ENCODE results near the gene ATAD5.
"Not testable (repeated sequence)": the region's sequence is repeated elsewhere in the genome, so short reads cannot be mapped to it uniquely, and the experiment has no call there.

Gene ATAD5

DNA sequence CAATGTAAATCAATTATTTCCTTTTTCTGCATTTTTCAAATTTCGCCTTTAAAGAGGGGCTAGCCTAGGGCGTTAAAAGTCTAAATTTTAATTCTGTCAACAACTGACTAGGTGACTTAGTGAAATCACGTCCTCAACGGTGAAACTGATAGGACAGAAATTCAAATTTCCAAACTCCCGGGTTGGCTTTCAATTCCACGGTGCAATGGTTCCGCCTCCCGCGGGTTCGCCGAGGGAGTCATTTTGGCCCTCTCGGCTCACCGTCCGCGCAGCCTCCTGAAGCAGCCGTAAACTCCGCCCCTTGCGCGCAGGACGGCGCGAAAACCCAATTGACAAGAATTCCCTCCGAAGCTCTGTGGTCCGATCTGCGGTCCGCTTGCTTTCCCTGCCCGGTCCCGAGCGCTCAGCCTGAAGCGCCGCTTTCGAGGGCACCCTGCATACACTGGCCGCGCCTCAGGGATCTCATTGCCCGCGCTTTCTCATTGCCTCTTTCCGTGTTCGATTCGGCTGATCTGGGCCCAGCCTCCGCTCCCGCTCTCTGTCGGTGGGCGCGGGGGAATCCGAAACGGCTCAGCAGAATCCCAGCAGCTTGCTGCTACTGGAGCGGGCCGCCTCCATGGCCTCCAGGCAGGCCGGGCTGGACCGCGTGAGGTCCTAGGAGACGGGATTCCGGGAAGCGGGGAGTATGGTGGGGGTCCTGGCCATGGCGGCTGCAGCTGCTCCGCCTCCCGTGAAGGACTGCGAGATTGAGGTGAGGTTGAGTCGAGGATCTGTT, at the start of gene ATAD5:
Gene ATAD5, plus strand, starts transcription at position 304 of the 775 bp plus-strand sequence. Its CDS starts 382 bp downstream, at position 686.
- peak; percentile 85 for DNase-seq (ENCODE audit: low spot score)

DNA sequence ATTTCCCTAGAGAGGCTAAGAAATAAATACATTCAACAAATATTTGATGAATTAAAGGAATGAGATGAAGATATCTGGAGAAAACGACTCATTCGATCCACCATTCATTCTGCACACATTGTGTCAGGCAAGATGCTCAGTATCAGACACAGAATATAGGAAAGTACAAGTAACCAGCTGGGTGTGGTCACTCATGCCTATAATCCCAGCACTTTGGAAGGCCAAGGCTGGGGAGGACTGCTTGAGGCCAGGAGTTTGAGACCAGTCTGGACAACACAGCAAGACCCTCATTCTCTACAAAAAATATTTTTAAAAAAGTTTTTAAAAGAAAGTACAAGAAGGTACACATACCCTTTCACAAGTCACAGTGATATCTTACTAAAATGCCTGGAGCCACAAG, 49.6 kb upstream of the ATAD5 start:
- DNase-seq (ENCODE audit: low spot score) = no peak

DNA sequence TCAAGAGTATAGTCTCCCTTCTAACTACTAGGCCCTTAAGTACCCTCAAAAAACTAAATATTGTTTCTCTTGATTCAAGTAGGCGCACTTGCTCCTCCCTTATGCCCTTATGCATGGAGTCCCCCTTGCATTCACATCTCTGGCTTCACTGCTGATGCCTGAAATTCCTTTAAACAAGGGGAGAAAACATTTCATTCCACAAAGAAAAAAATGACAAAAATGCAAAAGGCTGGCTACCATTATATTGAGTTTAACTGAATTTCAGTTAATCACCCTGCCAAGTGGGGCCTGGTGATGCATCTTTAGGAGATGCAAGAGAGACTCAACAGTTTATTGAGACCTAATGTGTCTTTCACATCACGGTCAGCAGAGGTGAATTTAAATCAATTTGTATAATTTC, 42.8 kb upstream of the ATAD5 start:
- DNase-seq (ENCODE audit: low spot score) = no peak

GRCh38 chr17:30790279-30790678, 41.5 kb upstream of the ATAD5 start:
- no peak for DNase-seq (ENCODE audit: low spot score)

DNA sequence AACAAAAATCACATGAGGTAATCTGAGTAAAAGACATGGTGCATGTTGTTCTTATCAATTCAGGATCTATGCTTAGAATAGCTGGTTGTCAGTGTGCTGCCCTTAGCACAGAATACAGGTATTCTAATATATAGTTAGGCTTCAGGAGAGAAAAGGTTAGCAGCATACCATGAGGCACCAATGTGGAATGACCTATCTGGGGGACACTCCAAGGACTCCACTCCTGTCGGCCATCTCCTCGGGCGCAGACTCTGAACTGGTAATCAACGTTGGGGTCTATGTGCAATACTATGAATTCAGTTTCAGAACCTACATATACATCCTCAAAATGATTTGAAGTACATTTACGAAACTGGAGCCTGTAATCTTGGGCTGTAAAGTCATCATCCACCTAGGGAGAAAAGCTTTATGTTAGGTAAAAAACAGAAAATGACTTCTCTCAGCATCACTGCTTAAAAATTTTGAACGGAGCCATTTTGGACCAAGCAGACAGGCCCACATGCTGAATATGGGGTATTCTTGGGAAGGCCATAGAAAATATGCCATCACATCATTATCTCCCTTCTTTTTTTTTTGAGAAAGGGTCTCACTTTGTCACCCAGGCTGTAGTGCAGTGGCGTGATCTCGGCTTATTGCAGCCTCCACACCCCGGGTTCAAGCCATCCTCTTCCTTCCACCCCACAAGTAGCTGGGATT, 38.3 kb upstream of the ATAD5 start:
- DNase-seq (ENCODE audit: low spot score) = no peak

DNA sequence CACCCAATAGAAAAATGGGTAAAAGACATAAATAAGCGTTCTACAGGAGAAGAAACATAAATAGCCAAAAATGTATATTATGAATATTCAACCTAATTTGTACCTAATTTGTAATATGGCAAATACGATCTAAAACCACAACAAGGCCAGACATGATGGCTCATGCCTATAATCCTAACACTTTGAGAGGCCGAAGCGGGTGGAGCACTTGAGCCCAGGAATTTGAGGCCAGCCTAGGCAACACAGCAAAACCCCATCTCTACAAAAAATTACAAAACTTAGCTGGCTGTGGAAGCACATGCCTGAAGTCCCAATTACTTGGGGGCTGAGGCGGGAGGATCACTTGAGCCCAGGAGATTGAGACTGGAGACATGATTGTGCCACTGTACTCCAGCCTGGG, 37.4 kb upstream of the ATAD5 start:
- DNase-seq (ENCODE audit: low spot score) = no peak

DNA sequence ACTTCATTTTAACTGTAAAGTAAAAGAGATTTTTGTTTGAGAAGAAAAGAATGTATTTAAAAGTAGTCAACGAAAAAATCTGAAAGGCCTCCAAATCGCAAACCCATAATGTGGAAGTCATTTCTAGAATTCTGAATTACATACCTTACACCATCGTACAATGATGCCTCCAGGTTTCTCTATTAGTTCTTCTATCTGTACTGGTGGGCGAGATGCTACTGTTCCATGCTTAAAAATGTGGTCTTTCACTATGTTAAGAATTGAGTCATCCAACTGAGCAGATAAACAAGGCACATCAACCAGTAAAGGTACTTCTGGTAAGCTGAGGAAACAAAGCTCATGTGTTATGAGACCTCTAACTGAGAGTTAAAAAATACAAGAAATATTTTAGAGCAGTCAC, 35.8 kb upstream of the ATAD5 start:
- no peak for DNase-seq (ENCODE audit: low spot score)

GRCh38 chr17:30801671-30802070, 30.1 kb upstream of the ATAD5 start:
- no peak for DNase-seq (ENCODE audit: low spot score)

DNA sequence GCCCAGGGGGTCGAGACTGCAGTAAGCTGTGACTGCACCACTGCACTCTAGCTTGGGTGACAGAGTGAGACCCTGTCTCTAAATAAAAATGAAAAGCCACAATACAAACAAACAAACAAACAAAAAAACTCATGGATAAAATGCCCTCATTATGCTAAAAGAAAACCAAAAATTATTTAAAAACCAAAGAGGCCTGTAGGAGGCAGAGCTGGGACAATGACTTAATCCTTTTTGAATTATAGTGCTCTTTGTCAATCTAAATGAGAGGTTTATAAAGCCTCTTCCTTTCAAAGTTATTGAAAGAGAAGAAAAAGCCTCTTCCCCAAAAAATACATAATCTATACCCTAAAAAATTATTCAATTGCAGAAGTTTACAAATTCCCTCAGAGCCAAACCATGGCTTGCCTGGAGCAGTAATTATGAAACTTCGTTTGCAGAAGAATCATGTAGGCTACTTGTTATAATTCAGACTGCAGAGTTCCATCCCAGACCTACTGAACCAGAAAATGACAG, 25.8 kb upstream of the ATAD5 start:
- DNase-seq (ENCODE audit: low spot score) = no peak

GRCh38 chr17:30807896-30808295, 23.9 kb upstream of the ATAD5 start:
- no peak for DNase-seq (ENCODE audit: low spot score)

DNA sequence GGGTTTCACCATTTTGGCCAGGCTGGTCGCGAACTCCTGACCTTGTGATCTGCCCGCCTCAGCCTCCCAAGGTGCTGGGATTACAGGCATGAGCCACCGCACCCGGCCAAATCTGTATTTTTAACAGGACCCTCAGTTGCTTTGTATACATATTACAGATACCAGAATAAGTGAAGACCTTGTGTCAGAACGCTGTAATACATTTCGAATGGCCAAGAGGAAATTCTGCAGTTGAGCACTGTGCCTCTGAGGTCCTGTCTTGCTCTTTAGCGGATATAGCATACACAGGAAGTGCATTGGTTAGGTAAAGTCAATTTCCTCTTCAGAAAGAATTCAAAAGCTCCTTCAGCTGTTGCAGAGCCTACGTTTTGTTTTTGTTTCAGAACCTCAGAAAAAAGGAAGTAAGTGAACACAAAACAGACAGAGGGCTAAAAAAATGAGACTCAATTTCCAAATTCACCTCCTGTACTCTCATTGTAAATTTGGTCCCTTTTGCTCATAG, 22.9 kb upstream of the ATAD5 start:
- peak; percentile 46 for DNase-seq (ENCODE audit: low spot score)

DNA sequence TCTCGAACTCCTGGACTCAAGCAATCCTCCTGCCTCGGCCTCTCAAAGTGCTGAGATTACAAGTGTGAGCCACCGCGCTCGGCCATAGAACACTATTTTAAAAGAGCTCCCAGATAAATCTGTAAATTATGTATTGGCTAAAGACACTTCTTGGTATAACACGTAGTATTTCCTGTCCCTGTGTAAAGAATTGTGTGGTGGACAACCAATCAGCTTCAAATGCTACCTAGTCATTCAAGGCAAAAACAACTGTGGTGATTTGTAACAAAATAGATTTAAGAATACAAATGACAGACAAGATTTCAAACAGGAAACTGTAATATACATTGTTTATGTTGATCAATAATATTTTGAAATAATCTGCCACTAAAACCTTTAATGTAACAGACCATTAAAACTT, 21.9 kb upstream of the ATAD5 start:
- DNase-seq (ENCODE audit: low spot score) = no peak

DNA sequence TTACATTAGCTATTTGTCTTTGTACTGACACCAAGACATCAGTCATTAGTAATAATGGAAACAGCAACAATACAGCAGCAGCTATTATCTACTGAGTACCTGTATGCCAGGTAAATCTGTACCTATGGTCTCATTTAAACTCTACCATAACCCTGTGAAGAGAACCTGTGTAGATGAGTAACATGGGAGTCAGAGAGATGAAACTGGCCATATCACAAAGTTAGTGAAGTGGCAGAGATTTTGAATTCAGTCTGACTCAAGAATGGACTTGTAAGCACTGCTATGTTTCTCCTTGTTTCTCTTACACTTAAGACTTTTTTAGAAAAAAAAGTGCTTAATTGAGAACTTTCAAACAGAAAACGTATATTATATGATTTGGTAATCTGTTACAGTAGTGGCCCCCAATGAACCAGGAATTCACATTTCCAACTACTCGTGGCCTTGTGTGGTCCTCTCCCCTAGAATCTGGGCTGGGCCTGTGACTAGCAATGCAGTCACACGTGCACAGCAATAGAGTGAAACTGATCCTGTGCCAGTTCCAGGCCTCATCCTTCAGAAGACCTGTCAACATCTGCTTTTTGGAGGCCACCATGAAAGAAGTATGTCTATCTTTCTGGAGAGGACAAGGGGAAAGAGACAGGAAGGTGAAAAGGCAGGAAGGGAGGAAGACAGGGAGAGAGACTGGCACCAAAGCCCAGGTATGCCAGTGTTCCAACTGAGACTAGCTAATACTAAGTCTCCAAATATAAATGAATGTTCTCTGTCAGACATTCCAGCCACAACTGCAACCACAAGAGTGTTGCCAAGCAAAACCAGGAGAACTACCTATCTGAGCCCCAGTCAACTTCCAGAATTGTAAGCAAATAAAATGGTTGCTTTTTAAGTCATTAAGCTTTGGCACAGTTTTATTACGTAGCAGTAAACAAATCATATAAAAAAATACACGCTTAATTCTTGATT, 19.3 kb upstream of the ATAD5 start:
- no peak for DNase-seq (ENCODE audit: low spot score)

DNA sequence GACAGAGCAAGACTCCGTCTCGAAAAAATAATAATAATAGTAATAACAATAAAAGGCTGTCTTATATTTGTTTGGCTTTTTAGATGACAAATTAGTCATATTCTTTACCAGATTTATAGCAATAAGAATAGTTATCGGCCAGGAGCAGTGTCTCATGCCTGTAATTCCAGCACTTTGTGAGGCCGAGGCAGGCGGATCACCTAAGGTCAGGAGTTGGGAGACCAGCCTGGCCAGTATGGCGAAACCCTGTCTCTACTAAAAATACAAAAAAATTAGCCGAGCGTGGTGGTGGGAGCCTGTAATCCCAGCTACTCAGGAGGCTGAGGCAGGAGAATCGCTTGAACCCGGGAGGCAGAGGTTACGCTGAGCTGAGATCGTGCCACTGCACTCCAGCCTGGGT, 17.5 kb upstream of the ATAD5 start:
- not testable (repeated sequence) for DNase-seq (ENCODE audit: low spot score)

GRCh38 chr17:30814860-30815259, 16.9 kb upstream of the ATAD5 start:
- not testable (repeated sequence) for DNase-seq (ENCODE audit: low spot score)

DNA sequence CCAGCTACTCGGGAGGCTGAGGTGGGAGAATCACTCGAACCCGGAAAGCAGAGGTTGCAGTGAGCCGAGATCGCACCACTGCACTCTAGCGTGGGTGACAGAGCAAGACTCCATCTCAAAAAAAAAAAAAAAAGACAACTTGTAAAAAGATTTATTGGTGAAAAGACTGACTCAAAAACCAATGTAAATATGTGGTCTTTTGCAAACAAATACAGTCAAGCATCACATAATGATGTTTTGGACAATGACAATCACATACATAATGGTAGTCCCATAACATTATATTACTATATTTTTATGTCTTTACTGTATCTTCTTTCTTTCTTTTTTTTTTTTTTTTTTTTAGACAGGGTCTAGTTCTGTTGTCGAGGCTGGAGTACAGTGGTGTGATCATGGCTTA, 15.6 kb upstream of the ATAD5 start:
- DNase-seq (ENCODE audit: low spot score) = no peak

DNA sequence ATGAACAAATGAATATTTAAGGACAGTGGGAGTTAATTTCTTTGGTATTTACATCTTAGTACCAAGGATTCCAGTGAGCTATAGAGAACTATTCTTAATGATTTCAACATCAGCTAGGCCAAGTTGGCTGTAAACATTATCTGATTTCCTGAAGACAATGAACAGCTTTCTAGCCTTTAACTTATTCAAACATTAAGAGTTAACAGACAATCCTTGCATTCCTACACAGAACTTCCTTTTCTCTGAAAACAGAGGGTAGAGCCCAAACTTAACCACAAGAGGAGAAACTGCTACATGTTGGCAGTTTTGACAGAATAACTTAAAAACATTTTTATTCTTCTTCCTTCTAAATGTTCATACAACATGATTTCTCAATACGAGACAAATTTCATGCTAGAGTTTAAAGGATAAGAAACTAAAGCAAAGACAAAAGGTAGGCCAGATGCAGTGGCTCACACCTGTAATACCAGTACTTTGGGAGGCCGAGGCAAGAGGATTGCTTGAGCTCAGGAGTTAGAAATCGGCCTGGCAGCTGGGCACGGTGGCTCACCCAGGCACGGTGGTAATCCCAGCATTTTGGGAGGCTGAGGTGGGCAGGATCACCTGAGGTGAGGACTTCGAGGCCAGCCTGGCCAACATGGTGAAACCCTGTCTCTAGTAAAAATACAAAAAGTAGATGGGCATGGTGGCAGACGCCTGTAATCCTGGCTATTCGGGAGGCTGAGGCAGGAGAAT, 11.6 kb upstream of the ATAD5 start:
- no peak for DNase-seq (ENCODE audit: low spot score)

DNA sequence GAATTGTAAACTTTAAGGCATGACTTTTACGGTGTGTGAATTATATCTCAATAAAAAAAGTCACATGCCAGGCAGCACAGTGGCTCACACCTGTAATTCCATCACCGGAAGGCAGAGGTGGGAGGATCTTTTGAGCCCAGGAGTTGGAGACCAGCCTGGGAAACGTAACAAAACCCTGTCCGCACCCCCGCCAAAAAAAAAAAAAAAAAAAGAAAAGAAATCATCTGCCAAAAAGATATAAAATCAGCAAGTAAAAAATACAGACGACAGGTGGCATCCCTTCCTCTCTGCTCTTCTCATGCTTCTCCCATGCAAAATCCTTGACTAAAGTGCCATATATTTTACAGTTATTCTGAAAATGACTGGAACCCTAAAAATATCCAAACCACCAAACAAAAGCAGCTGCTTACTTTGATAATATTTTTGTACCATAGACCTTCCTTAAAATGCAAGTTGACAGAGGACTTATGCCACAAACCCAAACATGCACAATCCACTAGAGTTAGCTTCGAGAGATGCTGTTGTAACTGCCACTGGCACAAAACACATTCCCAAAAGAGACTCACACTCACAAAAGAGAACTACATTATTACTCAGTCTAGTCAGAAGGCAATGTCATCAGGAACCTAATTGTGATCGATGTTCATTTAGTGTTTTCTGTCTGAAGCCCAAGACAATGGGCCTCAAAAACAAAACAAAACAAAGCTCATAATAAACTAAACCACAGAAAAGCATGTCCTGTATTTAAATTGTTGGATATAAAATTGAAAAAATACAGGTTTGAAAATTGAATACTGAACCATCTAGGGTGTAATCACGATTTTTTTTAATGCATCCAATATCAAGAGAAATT, 9.7 kb upstream of the ATAD5 start:
- no peak for DNase-seq (ENCODE audit: low spot score)

DNA sequence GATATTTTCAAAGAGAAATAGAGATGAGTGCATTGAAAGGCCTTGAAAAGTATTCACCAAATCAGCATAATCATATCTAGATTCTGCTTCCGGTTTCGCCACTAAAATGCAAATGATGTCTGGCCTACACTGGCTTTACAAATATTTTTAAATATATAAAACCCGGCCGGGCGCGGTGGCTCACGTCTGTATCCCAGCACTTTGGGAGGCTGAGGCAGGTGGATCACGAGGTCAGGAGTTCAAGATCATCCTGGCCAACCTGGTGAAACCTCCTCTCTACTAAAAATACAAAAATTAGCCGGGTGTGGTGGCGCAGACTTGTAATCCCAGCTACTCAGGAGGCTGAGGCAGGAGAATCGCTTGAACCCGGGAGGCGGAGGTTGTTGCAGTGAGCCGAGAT, 8.8 kb upstream of the ATAD5 start:
- DNase-seq (ENCODE audit: low spot score) = not testable (repeated sequence)

- no peak for DNase-seq (ENCODE audit: low spot score)
Measured at GRCh38 chr17:30823421-30823820, 8.3 kb upstream of the ATAD5 start.
